Fibroblast of lung (primary cell): ENCODE data around the gene ITGB8.

Experiments used
- EZH2 ChIP-seq: IDR thresholded peaks from 2 replicates; pipeline ENCODE4 v1.5.1; 2012; ENCODE audit warnings: low read length, control low read depth, mild to moderate bottlenecking; ENCODE audit errors: missing control alignments
- TF ChIP-seq, protein P1 (sequence below), 2 donors: IDR thresholded peaks in 1 of 2; conservative IDR thresholded peaks in 1 of 2; 1 replicate in 1 of 2; 2 replicates in 1 of 2; pipeline ENCODE4 v1.5.1; 2011 to 2012; ENCODE audit warnings: low read length in 2 of 2, control low read depth in 1 of 2, inconsistent platforms in 1 of 2, low read depth in 1 of 2, mild to moderate bottlenecking in 1 of 2

DNA sequence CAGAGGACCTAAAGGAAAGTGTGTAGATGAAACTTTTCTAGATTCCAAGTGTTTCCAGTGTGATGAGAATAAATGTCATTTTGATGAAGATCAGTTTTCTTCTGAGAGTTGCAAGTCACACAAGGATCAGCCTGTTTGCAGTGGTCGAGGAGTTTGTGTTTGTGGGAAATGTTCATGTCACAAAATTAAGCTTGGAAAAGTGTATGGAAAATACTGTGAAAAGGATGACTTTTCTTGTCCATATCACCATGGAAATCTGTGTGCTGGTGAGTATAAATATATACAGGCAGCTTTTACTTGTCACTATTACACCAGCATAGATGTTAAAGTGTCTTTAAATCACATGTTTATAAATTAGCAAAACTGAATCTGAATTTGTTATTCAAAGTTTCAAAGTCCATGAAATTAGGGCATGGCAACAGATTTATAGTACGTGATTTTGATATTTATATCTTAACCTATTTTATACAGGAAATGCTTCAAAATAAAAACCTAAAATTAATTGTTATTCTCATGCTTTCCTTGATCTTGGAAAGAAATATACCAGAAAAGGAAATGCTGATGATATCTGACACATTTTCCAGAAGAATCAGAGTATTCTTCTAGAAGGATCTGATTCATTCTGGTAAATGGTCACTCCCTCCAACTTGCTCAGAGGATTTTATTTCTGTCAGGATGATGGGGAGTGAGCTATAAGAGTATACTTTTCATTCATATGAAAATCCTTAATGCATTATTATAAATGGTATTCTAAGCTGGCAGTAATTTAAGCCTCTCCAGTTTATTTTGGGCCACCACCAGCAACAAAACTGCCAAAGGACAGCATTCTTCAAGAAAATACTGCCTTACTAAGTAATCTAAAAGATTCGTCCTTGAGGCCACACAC is 71.4 kb downstream of the ITGB8 start:
- TF ChIP-seq, protein P1, sequence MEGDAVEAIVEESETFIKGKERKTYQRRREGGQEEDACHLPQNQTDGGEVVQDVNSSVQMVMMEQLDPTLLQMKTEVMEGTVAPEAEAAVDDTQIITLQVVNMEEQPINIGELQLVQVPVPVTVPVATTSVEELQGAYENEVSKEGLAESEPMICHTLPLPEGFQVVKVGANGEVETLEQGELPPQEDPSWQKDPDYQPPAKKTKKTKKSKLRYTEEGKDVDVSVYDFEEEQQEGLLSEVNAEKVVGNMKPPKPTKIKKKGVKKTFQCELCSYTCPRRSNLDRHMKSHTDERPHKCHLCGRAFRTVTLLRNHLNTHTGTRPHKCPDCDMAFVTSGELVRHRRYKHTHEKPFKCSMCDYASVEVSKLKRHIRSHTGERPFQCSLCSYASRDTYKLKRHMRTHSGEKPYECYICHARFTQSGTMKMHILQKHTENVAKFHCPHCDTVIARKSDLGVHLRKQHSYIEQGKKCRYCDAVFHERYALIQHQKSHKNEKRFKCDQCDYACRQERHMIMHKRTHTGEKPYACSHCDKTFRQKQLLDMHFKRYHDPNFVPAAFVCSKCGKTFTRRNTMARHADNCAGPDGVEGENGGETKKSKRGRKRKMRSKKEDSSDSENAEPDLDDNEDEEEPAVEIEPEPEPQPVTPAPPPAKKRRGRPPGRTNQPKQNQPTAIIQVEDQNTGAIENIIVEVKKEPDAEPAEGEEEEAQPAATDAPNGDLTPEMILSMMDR (conservative IDR thresholded peaks at IDR 0.05 in 1 of 2, IDR thresholded peaks at IDR 0.05 in 1 of 2; ENCODE audit: low read depth in 1 of 2, low read length in 2 of 2): no peak
- no peak for TF ChIP-seq EZH2
